GM23338 (cell line): ENCODE data around the gene PTPRF. TPM values are rescaled to one million over a fixed set of nuclear protein-coding genes. Genes with fewer than 3 reads are reported as not detected.

Experiments used
- ATAC-seq: fragments of 200-7000 bp; cut with Tn5 transposase; 3 replicates; pipeline ENCODE4 v1.9.1; 2020
- DNase-seq: peaks from one replicate; pipeline ENCODE4 v3.0.0-alpha.2; 2015; ENCODE audit warnings: low spot score
- H2AFZ ChIP-seq: fragments of 200-600 bp; sonication (generic); 2 replicates; pipeline ENCODE4 v1.8.0; 2016; ENCODE audit warnings: antibody characterized with exemption, mild to moderate bottlenecking, moderate library complexity
- H3F3A ChIP-seq: fragments of 200-600 bp; sonication (generic); replicated peaks from 2 replicates; pipeline ENCODE4 v1.8.0; 2017; ENCODE audit warnings: antibody characterized with exemption, mixed run types, low read depth
- H3K27ac ChIP-seq: fragments of 200-600 bp; sonication (generic); 2 replicates; pipeline ENCODE4 v1.6.1; 2016; ENCODE audit warnings: low read depth
- H3K27me3 ChIP-seq: fragments of 200-600 bp; sonication (generic); 2 replicates; pipeline ENCODE4 v1.8.0; 2016; ENCODE audit warnings: mild to moderate bottlenecking, mixed run types, moderate library complexity; ENCODE audit not compliant: insufficient read depth
- H3K36me3 ChIP-seq: fragments of 200-600 bp; sonication (generic); 2 replicates; pipeline ENCODE4 v1.8.0; 2016; ENCODE audit warnings: mild to moderate bottlenecking; ENCODE audit not compliant: insufficient read depth
- H3K4me1 ChIP-seq: fragments of 200-600 bp; sonication (generic); 2 replicates; pipeline ENCODE4 v1.8.0; 2016; ENCODE audit warnings: mild to moderate bottlenecking, moderate library complexity; ENCODE audit not compliant: insufficient read depth
- H3K4me2 ChIP-seq: fragments of 200-600 bp; sonication (generic); 2 replicates; pipeline ENCODE4 v1.7.1; 2017; ENCODE audit warnings: mixed run types
- H3K4me3 ChIP-seq: fragments of 200-600 bp; sonication (generic); 2 replicates; pipeline ENCODE4 v1.6.1; 2016; ENCODE audit warnings: mixed run types
- H3K79me2 ChIP-seq: fragments of 200-600 bp; sonication (generic); replicated peaks from 2 replicates; pipeline ENCODE4 v1.8.0; 2017; ENCODE audit warnings: mild to moderate bottlenecking; ENCODE audit not compliant: insufficient read depth
- H3K9me2 ChIP-seq: fragments of 200-600 bp; sonication (generic); 2 replicates; pipeline ENCODE4 v1.8.0; 2017; ENCODE audit not compliant: insufficient read depth
- H4K20me1 ChIP-seq: fragments of 200-600 bp; sonication (generic); replicated peaks from 2 replicates; pipeline ENCODE4 v1.8.0; 2017; ENCODE audit warnings: mild to moderate bottlenecking; ENCODE audit not compliant: insufficient read depth
- H3K27ac Mint-ChIP-seq: 2 replicates; pipeline ENCODE4 v1.8.0; 2020; ENCODE audit warnings: inconsistent platforms, mild to moderate bottlenecking, moderate library complexity, mixed read lengths
- H3K27me3 Mint-ChIP-seq: 3 replicates; pipeline ENCODE4 v1.8.0; 2022; ENCODE audit warnings: low read depth, mild to moderate bottlenecking, moderate library complexity, mixed read lengths, inconsistent platforms; ENCODE audit not compliant: insufficient read depth, poor library complexity
- H3K36me3 Mint-ChIP-seq: 3 replicates; pipeline ENCODE4 v1.8.0; 2021; ENCODE audit warnings: low read depth, mild to moderate bottlenecking, inconsistent platforms, moderate library complexity, mixed read lengths
- H3K4me1 Mint-ChIP-seq: 3 replicates; pipeline ENCODE4 v1.8.0; 2020; ENCODE audit warnings: mild to moderate bottlenecking, inconsistent platforms, mixed read lengths
- H3K4me3 Mint-ChIP-seq: 3 replicates; pipeline ENCODE4 v1.8.0; 2021; ENCODE audit warnings: moderate library complexity, mild to moderate bottlenecking, inconsistent platforms, mixed read lengths
- H3K9me3 Mint-ChIP-seq: 3 replicates; pipeline ENCODE4 v1.8.0; 2020; ENCODE audit warnings: moderate library complexity, mild to moderate bottlenecking, inconsistent platforms, mixed read lengths
- CREB1 ChIP-seq: fragments of 250-450 bp; sonication (Bioruptor Pico); IDR thresholded peaks from 2 replicates; pipeline ENCODE4 v1.5.0; 2020; ENCODE audit warnings: low read depth, mild to moderate bottlenecking, moderate library complexity
- EZH2 ChIP-seq: fragments of 200-600 bp; sonication (generic); IDR thresholded peaks from one replicate; pipeline ENCODE4 v1.8.0; 2017; ENCODE audit warnings: antibody characterized with exemption, mild to moderate bottlenecking, low read depth; ENCODE audit not compliant: unreplicated experiment
- EZH2phosphoT487 ChIP-seq: fragments of 200-600 bp; sonication (generic); IDR thresholded peaks from one replicate; pipeline ENCODE4 v1.8.1; 2018; ENCODE audit warnings: antibody characterized with exemption; ENCODE audit not compliant: unreplicated experiment
- JUNB ChIP-seq: IDR thresholded peaks from one replicate; pipeline ENCODE4 v1.6.1; 2016; ENCODE audit warnings: antibody characterized with exemption; ENCODE audit not compliant: unreplicated experiment
- NANOG ChIP-seq: IDR thresholded peaks from 2 replicates; pipeline ENCODE4 v1.6.1; 2016; ENCODE audit warnings: antibody characterized with exemption, borderline replicate concordance
- POLR2AphosphoS5 ChIP-seq: IDR thresholded peaks from 2 replicates; pipeline ENCODE4 v1.6.1; 2016; ENCODE audit warnings: antibody characterized with exemption, low read depth
- STAT1 ChIP-seq: IDR thresholded peaks from one replicate; pipeline ENCODE4 v1.6.1; 2016; ENCODE audit warnings: antibody characterized with exemption; ENCODE audit not compliant: unreplicated experiment
- ZNF114 ChIP-seq: fragments of 250-450 bp; sonication (Bioruptor Pico); IDR thresholded peaks from 2 replicates; pipeline ENCODE4 v1.5.0; 2020; ENCODE audit warnings: mild to moderate bottlenecking, moderate library complexity
- ZNF331 ChIP-seq: fragments of 250-450 bp; sonication (Bioruptor Pico); IDR thresholded peaks from 2 replicates; pipeline ENCODE4 v1.5.0; 2020; ENCODE audit warnings: low read depth, mild to moderate bottlenecking, moderate library complexity
- polyA plus RNA-seq: library from polyadenylated mRNA; unstranded; fragments of >200 nt; fragmentation: Nextera tagmentation; extraction: Ambion mirVana; gene quantifications from 2 replicates; pipeline ENCODE4 v1.2.1, GENCODE V29; 2016
- total RNA-seq: library from RNA; depleted of rRNA; stranded (reverse); fragments of >200 nt; shearing (Covaris generic); gene quantifications from 2 replicates; pipeline ENCODE4 v1.2.3, GENCODE V29; 2014
- TF ChIP-seq, protein P1 (sequence below): IDR thresholded peaks from one replicate; pipeline ENCODE4 v1.6.1; 2018; ENCODE audit warnings: antibody characterized with exemption; ENCODE audit not compliant: unreplicated experiment
- TF ChIP-seq, protein P2 (sequence below): IDR thresholded peaks from 2 replicates; pipeline ENCODE4 v1.6.1; 2016; ENCODE audit warnings: antibody characterized with exemption
- TF ChIP-seq, protein P3 (sequence below): fragments of 250-450 bp; sonication (Bioruptor Pico); IDR thresholded peaks from 2 replicates; pipeline ENCODE4 v1.5.0; 2020; ENCODE audit warnings: mild to moderate bottlenecking, moderate library complexity
- TF ChIP-seq, protein P4 (sequence below), 2 experiments: fragments of 200-600 bp in 1 of 2; sonication (generic) in 1 of 2; conservative IDR thresholded peaks; 2 replicates each; pipeline versions ENCODE4 v1.5.1 to v1.6.1; 2016 to 2017; ENCODE audit warnings: antibody characterized with exemption in 2 of 2, low read depth in 2 of 2, mild to moderate bottlenecking in 2 of 2, moderate library complexity in 1 of 2

The PTPRF gene
- total and polyA plus RNA-seq, 2 experiments from 2014 or later, result 52.4 to 173 TPM

DNA sequence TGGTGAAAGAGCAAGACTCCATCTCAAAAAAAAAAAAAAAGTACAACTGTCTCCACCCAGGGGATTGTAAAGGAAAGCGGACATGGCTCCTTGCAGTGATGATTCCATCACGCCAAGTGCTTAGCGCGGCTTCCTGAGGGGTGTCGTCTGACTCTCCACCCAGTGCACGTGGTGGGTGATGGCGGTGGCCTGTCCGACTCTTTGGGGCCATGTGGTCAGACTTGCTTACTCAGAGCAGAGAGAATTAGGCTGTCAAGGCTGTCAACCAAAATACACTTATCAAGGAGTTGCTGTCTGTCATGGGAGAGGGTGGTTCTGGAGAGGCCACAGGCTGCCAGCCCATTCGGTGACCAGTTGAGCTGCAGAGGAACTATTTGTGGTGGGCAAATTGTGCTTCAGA lies 49.4 kb downstream of the PTPRF start:
- DNase-seq (no peak), ATAC-seq (no peak)
- no peak overlapping the region for H3K4me3 Mint-ChIP-seq
- Histone ChIP-seq H3K4me2 (no peak overlapping the region), H4K20me1 (peaks cover 5% of the 10 kb centered on the region), H3K79me2 (no peaks in the 10 kb centered on the region), H3K27ac (no peak overlapping the region), H3K9me2 (no peaks in the 10 kb centered on the region), H3K36me3 (no peaks in the 10 kb centered on the region), H2AFZ (no peak overlapping the region), H3F3A (no peaks in the 10 kb centered on the region), H3K4me1 (no peaks in the 10 kb centered on the region; the same call in 1 of the 2 replicates), H3K4me3 (no peak overlapping the region), H3K27me3 (no peaks in the 10 kb centered on the region)
- H3K36me3 Mint-ChIP-seq, result peaks cover 54% of the 10 kb centered on the region
- H3K27ac Mint-ChIP-seq, result no peak overlapping the region
- H3K4me1 Mint-ChIP-seq, result peaks cover 14% of the 10 kb centered on the region
- TF ChIP-seq ZNF331 (CRISPR knock-in tag) (no peak), EZH2phosphoT487 (no peak), CREB1 (no peak), POLR2AphosphoS5 (no peak), ZNF114 (no peak), NANOG (no peak), STAT1 (no peak), JUNB (no peak), EZH2 (no peak)
- TF ChIP-seq, protein P1, sequence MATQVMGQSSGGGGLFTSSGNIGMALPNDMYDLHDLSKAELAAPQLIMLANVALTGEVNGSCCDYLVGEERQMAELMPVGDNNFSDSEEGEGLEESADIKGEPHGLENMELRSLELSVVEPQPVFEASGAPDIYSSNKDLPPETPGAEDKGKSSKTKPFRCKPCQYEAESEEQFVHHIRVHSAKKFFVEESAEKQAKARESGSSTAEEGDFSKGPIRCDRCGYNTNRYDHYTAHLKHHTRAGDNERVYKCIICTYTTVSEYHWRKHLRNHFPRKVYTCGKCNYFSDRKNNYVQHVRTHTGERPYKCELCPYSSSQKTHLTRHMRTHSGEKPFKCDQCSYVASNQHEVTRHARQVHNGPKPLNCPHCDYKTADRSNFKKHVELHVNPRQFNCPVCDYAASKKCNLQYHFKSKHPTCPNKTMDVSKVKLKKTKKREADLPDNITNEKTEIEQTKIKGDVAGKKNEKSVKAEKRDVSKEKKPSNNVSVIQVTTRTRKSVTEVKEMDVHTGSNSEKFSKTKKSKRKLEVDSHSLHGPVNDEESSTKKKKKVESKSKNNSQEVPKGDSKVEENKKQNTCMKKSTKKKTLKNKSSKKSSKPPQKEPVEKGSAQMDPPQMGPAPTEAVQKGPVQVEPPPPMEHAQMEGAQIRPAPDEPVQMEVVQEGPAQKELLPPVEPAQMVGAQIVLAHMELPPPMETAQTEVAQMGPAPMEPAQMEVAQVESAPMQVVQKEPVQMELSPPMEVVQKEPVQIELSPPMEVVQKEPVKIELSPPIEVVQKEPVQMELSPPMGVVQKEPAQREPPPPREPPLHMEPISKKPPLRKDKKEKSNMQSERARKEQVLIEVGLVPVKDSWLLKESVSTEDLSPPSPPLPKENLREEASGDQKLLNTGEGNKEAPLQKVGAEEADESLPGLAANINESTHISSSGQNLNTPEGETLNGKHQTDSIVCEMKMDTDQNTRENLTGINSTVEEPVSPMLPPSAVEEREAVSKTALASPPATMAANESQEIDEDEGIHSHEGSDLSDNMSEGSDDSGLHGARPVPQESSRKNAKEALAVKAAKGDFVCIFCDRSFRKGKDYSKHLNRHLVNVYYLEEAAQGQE, result no peak
- TF ChIP-seq, protein P2, sequence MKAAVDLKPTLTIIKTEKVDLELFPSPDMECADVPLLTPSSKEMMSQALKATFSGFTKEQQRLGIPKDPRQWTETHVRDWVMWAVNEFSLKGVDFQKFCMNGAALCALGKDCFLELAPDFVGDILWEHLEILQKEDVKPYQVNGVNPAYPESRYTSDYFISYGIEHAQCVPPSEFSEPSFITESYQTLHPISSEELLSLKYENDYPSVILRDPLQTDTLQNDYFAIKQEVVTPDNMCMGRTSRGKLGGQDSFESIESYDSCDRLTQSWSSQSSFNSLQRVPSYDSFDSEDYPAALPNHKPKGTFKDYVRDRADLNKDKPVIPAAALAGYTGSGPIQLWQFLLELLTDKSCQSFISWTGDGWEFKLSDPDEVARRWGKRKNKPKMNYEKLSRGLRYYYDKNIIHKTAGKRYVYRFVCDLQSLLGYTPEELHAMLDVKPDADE, result no peak
- TF ChIP-seq, protein P3, sequence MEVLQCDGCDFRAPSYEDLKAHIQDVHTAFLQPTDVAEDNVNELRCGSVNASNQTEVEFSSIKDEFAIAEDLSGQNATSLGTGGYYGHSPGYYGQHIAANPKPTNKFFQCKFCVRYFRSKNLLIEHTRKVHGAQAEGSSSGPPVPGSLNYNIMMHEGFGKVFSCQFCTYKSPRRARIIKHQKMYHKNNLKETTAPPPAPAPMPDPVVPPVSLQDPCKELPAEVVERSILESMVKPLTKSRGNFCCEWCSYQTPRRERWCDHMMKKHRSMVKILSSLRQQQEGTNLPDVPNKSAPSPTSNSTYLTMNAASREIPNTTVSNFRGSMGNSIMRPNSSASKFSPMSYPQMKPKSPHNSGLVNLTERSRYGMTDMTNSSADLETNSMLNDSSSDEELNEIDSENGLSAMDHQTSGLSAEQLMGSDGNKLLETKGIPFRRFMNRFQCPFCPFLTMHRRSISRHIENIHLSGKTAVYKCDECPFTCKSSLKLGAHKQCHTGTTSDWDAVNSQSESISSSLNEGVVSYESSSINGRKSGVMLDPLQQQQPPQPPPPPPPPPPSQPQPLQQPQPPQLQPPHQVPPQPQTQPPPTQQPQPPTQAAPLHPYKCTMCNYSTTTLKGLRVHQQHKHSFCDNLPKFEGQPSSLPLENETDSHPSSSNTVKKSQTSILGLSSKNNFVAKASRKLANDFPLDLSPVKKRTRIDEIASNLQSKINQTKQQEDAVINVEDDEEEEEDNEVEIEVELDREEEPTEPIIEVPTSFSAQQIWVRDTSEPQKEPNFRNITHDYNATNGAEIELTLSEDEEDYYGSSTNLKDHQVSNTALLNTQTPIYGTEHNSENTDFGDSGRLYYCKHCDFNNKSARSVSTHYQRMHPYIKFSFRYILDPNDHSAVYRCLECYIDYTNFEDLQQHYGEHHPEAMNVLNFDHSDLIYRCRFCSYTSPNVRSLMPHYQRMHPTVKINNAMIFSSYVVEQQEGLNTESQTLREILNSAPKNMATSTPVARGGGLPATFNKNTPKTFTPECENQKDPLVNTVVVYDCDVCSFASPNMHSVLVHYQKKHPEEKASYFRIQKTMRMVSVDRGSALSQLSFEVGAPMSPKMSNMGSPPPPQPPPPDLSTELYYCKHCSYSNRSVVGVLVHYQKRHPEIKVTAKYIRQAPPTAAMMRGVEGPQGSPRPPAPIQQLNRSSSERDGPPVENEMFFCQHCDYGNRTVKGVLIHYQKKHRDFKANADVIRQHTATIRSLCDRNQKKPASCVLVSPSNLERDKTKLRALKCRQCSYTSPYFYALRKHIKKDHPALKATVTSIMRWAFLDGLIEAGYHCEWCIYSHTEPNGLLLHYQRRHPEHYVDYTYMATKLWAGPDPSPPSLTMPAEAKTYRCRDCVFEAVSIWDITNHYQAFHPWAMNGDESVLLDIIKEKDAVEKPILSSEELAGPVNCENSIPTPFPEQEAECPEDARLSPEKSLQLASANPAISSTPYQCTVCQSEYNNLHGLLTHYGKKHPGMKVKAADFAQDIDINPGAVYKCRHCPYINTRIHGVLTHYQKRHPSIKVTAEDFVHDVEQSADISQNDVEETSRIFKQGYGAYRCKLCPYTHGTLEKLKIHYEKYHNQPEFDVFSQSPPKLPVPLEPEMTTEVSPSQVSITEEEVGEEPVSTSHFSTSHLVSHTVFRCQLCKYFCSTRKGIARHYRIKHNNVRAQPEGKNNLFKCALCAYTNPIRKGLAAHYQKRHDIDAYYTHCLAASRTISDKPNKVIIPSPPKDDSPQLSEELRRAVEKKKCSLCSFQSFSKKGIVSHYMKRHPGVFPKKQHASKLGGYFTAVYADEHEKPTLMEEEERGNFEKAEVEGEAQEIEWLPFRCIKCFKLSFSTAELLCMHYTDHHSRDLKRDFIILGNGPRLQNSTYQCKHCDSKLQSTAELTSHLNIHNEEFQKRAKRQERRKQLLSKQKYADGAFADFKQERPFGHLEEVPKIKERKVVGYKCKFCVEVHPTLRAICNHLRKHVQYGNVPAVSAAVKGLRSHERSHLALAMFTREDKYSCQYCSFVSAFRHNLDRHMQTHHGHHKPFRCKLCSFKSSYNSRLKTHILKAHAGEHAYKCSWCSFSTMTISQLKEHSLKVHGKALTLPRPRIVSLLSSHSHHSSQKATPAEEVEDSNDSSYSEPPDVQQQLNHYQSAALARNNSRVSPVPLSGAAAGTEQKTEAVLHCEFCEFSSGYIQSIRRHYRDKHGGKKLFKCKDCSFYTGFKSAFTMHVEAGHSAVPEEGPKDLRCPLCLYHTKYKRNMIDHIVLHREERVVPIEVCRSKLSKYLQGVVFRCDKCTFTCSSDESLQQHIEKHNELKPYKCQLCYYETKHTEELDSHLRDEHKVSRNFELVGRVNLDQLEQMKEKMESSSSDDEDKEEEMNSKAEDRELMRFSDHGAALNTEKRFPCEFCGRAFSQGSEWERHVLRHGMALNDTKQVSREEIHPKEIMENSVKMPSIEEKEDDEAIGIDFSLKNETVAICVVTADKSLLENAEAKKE (CRISPR knock-in tag), result no peak
- TF ChIP-seq, protein P4, sequence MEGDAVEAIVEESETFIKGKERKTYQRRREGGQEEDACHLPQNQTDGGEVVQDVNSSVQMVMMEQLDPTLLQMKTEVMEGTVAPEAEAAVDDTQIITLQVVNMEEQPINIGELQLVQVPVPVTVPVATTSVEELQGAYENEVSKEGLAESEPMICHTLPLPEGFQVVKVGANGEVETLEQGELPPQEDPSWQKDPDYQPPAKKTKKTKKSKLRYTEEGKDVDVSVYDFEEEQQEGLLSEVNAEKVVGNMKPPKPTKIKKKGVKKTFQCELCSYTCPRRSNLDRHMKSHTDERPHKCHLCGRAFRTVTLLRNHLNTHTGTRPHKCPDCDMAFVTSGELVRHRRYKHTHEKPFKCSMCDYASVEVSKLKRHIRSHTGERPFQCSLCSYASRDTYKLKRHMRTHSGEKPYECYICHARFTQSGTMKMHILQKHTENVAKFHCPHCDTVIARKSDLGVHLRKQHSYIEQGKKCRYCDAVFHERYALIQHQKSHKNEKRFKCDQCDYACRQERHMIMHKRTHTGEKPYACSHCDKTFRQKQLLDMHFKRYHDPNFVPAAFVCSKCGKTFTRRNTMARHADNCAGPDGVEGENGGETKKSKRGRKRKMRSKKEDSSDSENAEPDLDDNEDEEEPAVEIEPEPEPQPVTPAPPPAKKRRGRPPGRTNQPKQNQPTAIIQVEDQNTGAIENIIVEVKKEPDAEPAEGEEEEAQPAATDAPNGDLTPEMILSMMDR (conservative IDR thresholded peaks at IDR 0.05; ENCODE audit: low read depth in 2 of 2), result no peak
- no peaks in the 10 kb centered on the region for H3K27me3 Mint-ChIP-seq
- H3K9me3 Mint-ChIP-seq, result no peaks in the 10 kb centered on the region
